HEK293T (cell line): ENCODE results near the gene CDH13.

Source experiments
- CTCF ChIA-PET: fragments of 350-600 bp; formaldehyde crosslinking; extraction: SDS; loops from one replicate; lab custom pipeline; 2021; ENCODE audit warnings: antibody characterized with exemption, inconsistent platforms; lab: Yijun Ruan, JAX
- POLR2A ChIA-PET: fragments of 350-600 bp; formaldehyde crosslinking; extraction: SDS; loops from one replicate; lab custom pipeline; 2020; ENCODE audit warnings: antibody characterized with exemption, inconsistent platforms; lab: Yijun Ruan, JAX
- DNase-seq: peaks from one replicate; pipeline ENCODE4 v3.0.0; 2012; ENCODE audit warnings: mixed read lengths; ENCODE audit errors: extremely low spot score
- ARNT ChIP-seq: fragments of 450-650 bp; IDR thresholded peaks from 2 replicates; pipeline ENCODE4 v1.6.1; 2017; ENCODE audit warnings: mild to moderate bottlenecking
- BHLHE40 ChIP-seq: fragments of 450-650 bp; IDR thresholded peaks from 2 replicates; pipeline ENCODE4 v1.6.1; 2016; ENCODE audit warnings: mild to moderate bottlenecking, moderate library complexity, borderline replicate concordance
- CTBP1 ChIP-seq: fragments of 450-650 bp; IDR thresholded peaks from 2 replicates; pipeline ENCODE4 v1.6.1; 2016; ENCODE audit warnings: borderline replicate concordance
- ELF4 ChIP-seq: fragments of 450-650 bp; IDR thresholded peaks from 2 replicates; pipeline ENCODE4 v1.6.1; 2017; ENCODE audit warnings: antibody characterized with exemption
- FOXA1 ChIP-seq: fragments of 450-650 bp; IDR thresholded peaks from 2 replicates; pipeline ENCODE4 v1.6.1; 2016; ENCODE audit warnings: mild to moderate bottlenecking
- FOXK2 ChIP-seq: fragments of 450-650 bp; IDR thresholded peaks from 2 replicates; pipeline ENCODE4 v1.6.1; 2016; ENCODE audit warnings: mild to moderate bottlenecking
- FOXM1 ChIP-seq: fragments of 450-650 bp; IDR thresholded peaks from 2 replicates; pipeline ENCODE4 v1.6.1; 2017; ENCODE audit warnings: mild to moderate bottlenecking, borderline replicate concordance
- HDGF ChIP-seq: fragments of 450-650 bp; IDR thresholded peaks from 2 replicates; pipeline ENCODE4 v1.6.1; 2017; ENCODE audit warnings: antibody characterized with exemption, borderline replicate concordance
- L3MBTL2 ChIP-seq: fragments of 450-650 bp; conservative IDR thresholded peaks from 2 replicates; pipeline ENCODE4 v1.6.1; 2016; ENCODE audit warnings: mild to moderate bottlenecking
- LEF1 ChIP-seq: fragments of 450-650 bp; IDR thresholded peaks from 2 replicates; pipeline ENCODE4 v1.6.1; 2017; ENCODE audit warnings: mild to moderate bottlenecking, borderline replicate concordance
- NFRKB ChIP-seq: fragments of 450-650 bp; IDR thresholded peaks from 2 replicates; pipeline ENCODE4 v1.6.1; 2016; ENCODE audit warnings: mild to moderate bottlenecking, moderate library complexity
- SP1 ChIP-seq: fragments of 450-650 bp; IDR thresholded peaks from 2 replicates; pipeline ENCODE4 v1.6.1; 2017
- SUZ12 ChIP-seq: fragments of 450-650 bp; IDR thresholded peaks from 2 replicates; pipeline ENCODE4 v1.6.1; 2016; ENCODE audit warnings: mild to moderate bottlenecking
- TARDBP ChIP-seq: fragments of 450-650 bp; IDR thresholded peaks from 2 replicates; pipeline ENCODE4 v1.6.1; 2016
- ZNF384 ChIP-seq: fragments of 450-650 bp; IDR thresholded peaks from 2 replicates; pipeline ENCODE4 v1.6.1; 2016
- TF ChIP-seq, protein P1 (sequence below): fragments of 450-650 bp; IDR thresholded peaks from 2 replicates; pipeline ENCODE4 v1.6.1; 2016

CDH13 gene

GRCh38 chr16:83214671-83215070 lies 587.9 kb downstream of the CDH13 start:
- POLR2A ChIA-PET, result no interaction called here
- TF ChIP-seq NFRKB (no peak), SUZ12 (no peak), FOXA1 (no peak), SP1 (no peak), L3MBTL2 (no peak), FOXK2 (no peak), BHLHE40 (no peak), LEF1 (no peak), ZNF384 (no peak)
- no peak for DNase-seq
- CTCF ChIA-PET, result no interaction called here

- TF ChIP-seq BHLHE40 (no peak), ELF4 (no peak), TARDBP (no peak), LEF1 (no peak), SUZ12 (no peak), FOXK2 (no peak), HDGF (no peak), CTBP1 (no peak), ZNF384 (no peak), ARNT (no peak), FOXA1 (no peak), FOXM1 (no peak), NFRKB (no peak), L3MBTL2 (no peak), SP1 (no peak)
- TF ChIP-seq, protein P1, sequence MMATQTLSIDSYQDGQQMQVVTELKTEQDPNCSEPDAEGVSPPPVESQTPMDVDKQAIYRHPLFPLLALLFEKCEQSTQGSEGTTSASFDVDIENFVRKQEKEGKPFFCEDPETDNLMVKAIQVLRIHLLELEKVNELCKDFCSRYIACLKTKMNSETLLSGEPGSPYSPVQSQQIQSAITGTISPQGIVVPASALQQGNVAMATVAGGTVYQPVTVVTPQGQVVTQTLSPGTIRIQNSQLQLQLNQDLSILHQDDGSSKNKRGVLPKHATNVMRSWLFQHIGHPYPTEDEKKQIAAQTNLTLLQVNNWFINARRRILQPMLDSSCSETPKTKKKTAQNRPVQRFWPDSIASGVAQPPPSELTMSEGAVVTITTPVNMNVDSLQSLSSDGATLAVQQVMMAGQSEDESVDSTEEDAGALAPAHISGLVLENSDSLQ, result no peak
- ChIA-PET POLR2A (no interaction called here), CTCF (interaction anchor here (0.6 to 0.7 kb wide), 3 partner anchors 12 to 779 kb away, joined by 3 to 8 read pairs (median 3); no protein-coding TSS in a partner anchor)
- DNase-seq, result peak; percentile 51
These were observed 588.7 kb downstream of the CDH13 start for GRCh38 chr16:83215406-83216001.

GRCh38 chr16:83219285-83219684 lies 592.5 kb downstream of the CDH13 start:
- TF ChIP-seq LEF1, result no peak
- no peak for TF ChIP-seq SP1
- TF ChIP-seq, protein P1, result no peak
- TF ChIP-seq ARNT, result no peak
- TF ChIP-seq FOXK2, result no peak
- no peak for TF ChIP-seq ZNF384
- TF ChIP-seq TARDBP, result no peak
- CTCF ChIA-PET, result no interaction called here
- DNase-seq, result no peak
- POLR2A ChIA-PET, result no interaction called here

GRCh38 chr16:83220066-83220465 lies 593.3 kb downstream of the CDH13 start:
- ChIA-PET CTCF (no interaction called here), POLR2A (no interaction called here)
- DNase-seq, result no peak
- TF ChIP-seq FOXA1 (no peak), CTBP1 (no peak), FOXK2 (no peak), ELF4 (no peak), SUZ12 (no peak), BHLHE40 (no peak), ZNF384 (no peak), NFRKB (no peak), HDGF (no peak), ARNT (no peak), FOXM1 (no peak), L3MBTL2 (no peak), TARDBP (no peak)
- TF ChIP-seq, protein P1, result no peak

- DNase-seq, result no peak
- ChIA-PET CTCF (no interaction called here), POLR2A (no interaction called here)
- TF ChIP-seq ELF4, result no peak
- no peak for TF ChIP-seq SP1
- no peak for TF ChIP-seq TARDBP
- TF ChIP-seq, protein P1, result no peak
- no peak for TF ChIP-seq FOXM1
- TF ChIP-seq FOXK2, result no peak
- TF ChIP-seq HDGF, result no peak
- TF ChIP-seq ARNT, result no peak
- TF ChIP-seq NFRKB, result no peak
- TF ChIP-seq SUZ12, result no peak
- TF ChIP-seq L3MBTL2, result no peak
- TF ChIP-seq FOXA1, result no peak
- no peak for TF ChIP-seq LEF1
- no peak for TF ChIP-seq ZNF384
- TF ChIP-seq CTBP1, result no peak
- no peak for TF ChIP-seq BHLHE40
These were observed 597.9 kb downstream of the CDH13 start for GRCh38 chr16:83224642-83225041.
